K562 (cell line): Measurements from ENCODE around the gene PTGER4. TPM values are rescaled to one million over a fixed set of nuclear protein-coding genes. Genes with fewer than 3 reads are reported as not detected.

Source experiments
- ATAC-seq: fragments of 200-7000 bp; cut with Tn5 transposase; 3 replicates; pipeline ENCODE4 v1.9.1; 2020; ENCODE audit warnings: moderate library complexity
- BruUV-seq: library from RNA; stranded (reverse); fragments of 400-500 nt; replicated peaks from 2 replicates; lab custom pipeline; 2021; lab: Mats Ljungman, UMichigan
- CTCF ChIA-PET: fragments of 300-600 bp; formaldehyde crosslinking; extraction: SDS; loops from one replicate; lab custom pipeline; 2021; ENCODE audit warnings: low intra/inter-chr PET ratio; lab: Yijun Ruan, JAX
- POLR2A ChIA-PET: fragments of 300-600, 350-650 bp; sonication (Branson Sonifier 250); formaldehyde crosslinking; extraction: SDS; loops from one replicate; lab custom pipeline; 2021; ENCODE audit warnings: antibody characterized with exemption, inconsistent platforms; lab: Yijun Ruan, JAX
- DNase-seq, 4 experiments: peaks; one replicate each; pipeline versions ENCODE4 v3.0.0 to v3.0.0-alpha.2; 2011 to 2018; ENCODE audit warnings: low spot score in 3 of 4, mixed read lengths in 3 of 4; ENCODE audit errors: extremely low read depth in 1 of 4
- FAIRE-seq: peaks from 2 replicates; lab custom pipeline; 2011; peaks lifted over from hg19 to GRCh38; lab: Jason Lieb, UNC
- H2AFZ ChIP-seq: 2 replicates; pipeline ENCODE4 v1.6.0; 2011; ENCODE audit warnings: low read depth, low read length, control low read depth, inconsistent platforms
- H3K27ac ChIP-seq: fragments of 200-600 bp; 3 replicates; pipeline ENCODE4 v1.8.0; 2011; ENCODE audit warnings: low read depth, mild to moderate bottlenecking, control low read depth, inconsistent platforms, low read length, moderate library complexity, mixed read lengths; ENCODE audit errors: extremely low read depth
- H3K27me3 ChIP-seq, 2 experiments: fragments of 300-600 bp in 1 of 2; 2 replicates in 1 of 2; 3 replicates in 1 of 2; pipeline versions ENCODE4 v1.6.0 to v1.8.0; 2011; ENCODE audit warnings: inconsistent platforms in 2 of 2, low read length in 2 of 2, mild to moderate bottlenecking in 1 of 2, mixed read lengths in 1 of 2, moderate library complexity in 1 of 2; ENCODE audit not compliant: control insufficient read depth in 2 of 2, insufficient read depth in 2 of 2
- H3K36me3 ChIP-seq: fragments of 300-600 bp; 3 replicates; pipeline ENCODE4 v1.8.0; 2011; ENCODE audit warnings: mild to moderate bottlenecking, low read length, inconsistent platforms; ENCODE audit not compliant: control insufficient read depth, insufficient read depth
- H3K4me1 ChIP-seq, 2 experiments: fragments of 200-600 bp in 1 of 2; replicated peaks in 1 of 2; 2 replicates in 1 of 2; 3 replicates in 1 of 2; pipeline versions ENCODE4 v1.5.1 to v1.8.0; 2011; ENCODE audit warnings: inconsistent platforms in 2 of 2, low read length in 2 of 2, mild to moderate bottlenecking in 1 of 2, mixed read lengths in 1 of 2, moderate library complexity in 1 of 2; ENCODE audit not compliant: control insufficient read depth in 2 of 2, insufficient read depth in 2 of 2
- H3K4me2 ChIP-seq: 2 replicates; pipeline ENCODE4 v1.6.1; 2011; ENCODE audit warnings: low read length, control low read depth, inconsistent platforms, mixed read lengths; ENCODE audit not compliant: insufficient read depth
- H3K4me3 ChIP-seq: fragments of 200-600 bp; sonication (generic), shearing (Covaris generic); 2 replicates; pipeline ENCODE4 v1.5.1; 2016; ENCODE audit warnings: control low read depth, inconsistent platforms
- H3K79me2 ChIP-seq: fragments of 200-600 bp; 3 replicates; pipeline ENCODE4 v1.8.0; 2011; ENCODE audit warnings: low read length, inconsistent platforms; ENCODE audit not compliant: control insufficient read depth, insufficient read depth
- H3K9ac ChIP-seq, 2 experiments: 2 replicates each; pipeline versions ENCODE4 v1.6.0 to v1.6.1; 2011; ENCODE audit warnings: low read depth in 2 of 2, low read length in 2 of 2, control low read depth in 1 of 2, inconsistent platforms in 1 of 2, mild to moderate bottlenecking in 1 of 2, mixed read lengths in 1 of 2; ENCODE audit not compliant: insufficient read depth in 1 of 2
- H3K9me1 ChIP-seq: one replicate; pipeline ENCODE4 v1.6.0; 2011; ENCODE audit warnings: inconsistent platforms, mild to moderate bottlenecking, low read length, moderate library complexity; ENCODE audit not compliant: control insufficient read depth, insufficient read depth
- H3K9me3 ChIP-seq: replicated peaks from 2 replicates; pipeline ENCODE4 v1.5.1; 2011; ENCODE audit warnings: low read depth, low read length, inconsistent platforms; ENCODE audit not compliant: control insufficient read depth, insufficient read depth
- H4K20me1 ChIP-seq: replicated peaks from 2 replicates; pipeline ENCODE4 v1.6.1; 2011; ENCODE audit warnings: low read length, inconsistent platforms, mixed read lengths; ENCODE audit not compliant: control insufficient read depth, insufficient read depth
- BMI1 ChIP-seq: fragments of 150-350 bp; IDR thresholded peaks from 2 replicates; pipeline ENCODE4 v1.6.1; 2014; ENCODE audit warnings: low read length
- ERF ChIP-seq: fragments of 450-650 bp; formaldehyde crosslinking; IDR thresholded peaks from 2 replicates; pipeline ENCODE4 v1.4.0; 2020; ENCODE audit warnings: mild to moderate bottlenecking, mixed read lengths
- GABPA ChIP-seq: fragments of 200-800 bp; sonication (Bioruptor generic); conservative IDR thresholded peaks from 2 replicates; pipeline ENCODE4 v1.6.1; 2016; ENCODE audit warnings: low read depth, missing genetic modification characterization, missing compliant biosample characterization
- NONO ChIP-seq, 2 experiments: fragments of 200-400 bp in 1 of 2; fragments of 450-650 bp in 1 of 2; formaldehyde crosslinking in 1 of 2; IDR thresholded peaks; 2 replicates each; pipeline ENCODE4 v1.6.1; 2017; ENCODE audit warnings: low read depth in 2 of 2, mild to moderate bottlenecking in 2 of 2, moderate library complexity in 2 of 2, low read length in 1 of 2
- PML ChIP-seq: IDR thresholded peaks from 2 replicates; pipeline ENCODE4 v1.6.1; 2012; ENCODE audit warnings: low read length, inconsistent platforms
- PYGO2 ChIP-seq: fragments of 450-650 bp; IDR thresholded peaks from 2 replicates; pipeline ENCODE4 v1.6.1; 2016; ENCODE audit warnings: mild to moderate bottlenecking, missing genetic modification characterization, moderate library complexity, missing compliant biosample characterization
- WHSC1 ChIP-seq: IDR thresholded peaks from one replicate; pipeline ENCODE4 v1.6.1; 2012; ENCODE audit warnings: low read length, control low read depth, inconsistent platforms
- ZBED1 ChIP-seq: IDR thresholded peaks from 2 replicates; pipeline ENCODE4 v1.6.1; 2014
- ZNF12 ChIP-seq: sonication (generic); formaldehyde crosslinking; IDR thresholded peaks from 2 replicates; pipeline ENCODE4 v1.4.0; 2020; ENCODE audit warnings: mild to moderate bottlenecking, missing genetic modification reagents
- ZNF133 ChIP-seq: fragments of 250-450 bp; sonication (Bioruptor Pico); IDR thresholded peaks from 2 replicates; pipeline ENCODE4 v1.4.0; 2020; ENCODE audit warnings: mild to moderate bottlenecking
- ZNF644 ChIP-seq: fragments of 200-800 bp; sonication (Bioruptor generic); IDR thresholded peaks from 2 replicates; pipeline ENCODE4 v1.6.1; 2016; ENCODE audit warnings: low read depth, missing genetic modification characterization, missing compliant biosample characterization
- ZNF76 ChIP-seq: fragments of 250-450 bp; sonication (Bioruptor Pico); IDR thresholded peaks from 2 replicates; pipeline ENCODE4 v1.4.0; 2020; ENCODE audit warnings: mild to moderate bottlenecking, moderate library complexity, borderline replicate concordance
- in situ Hi-C: fragments of 300-500 bp; cut with MboI; formaldehyde crosslinking; loops from 4 replicates; pipeline ENCODE4 v1.15.0; 2018; ENCODE audit warnings: inconsistent platforms, mixed read lengths
- intact Hi-C: fragments of 100-400 bp; cut with micrococcal nuclease; formaldehyde crosslinking; loops from 2 replicates; pipeline ENCODE4 v1.14.2; 2022
- polyA plus RNA-seq, 8 experiments: library from polyadenylated mRNA; depleted of rRNA in 4 of 8; stranded (reverse) in 5 of 8; unstranded in 3 of 8; fragments of >200 nt; fragmentation: Nextera tagmentation in 2 of 8; fragmentation: Illumina TruSeq in 1 of 8; extraction: Ambion mirVana in 2 of 8; extraction: Trizol in 1 of 8; gene quantifications; 2 replicates each; pipeline versions ENCODE4 v1.2.1 to v1.2.3, GENCODE V29; 2011 to 2014; ENCODE audit warnings: inconsistent platforms in 1 of 8, missing spikeins in 1 of 8
- total RNA-seq, 7 experiments: library from RNA; depleted of rRNA in 6 of 7; stranded (reverse); fragments of >200 nt in 6 of 7; fragmentation: Illumina TruSeq in 2 of 7; extraction: Trizol in 2 of 7; gene quantifications; 2 replicates each; pipeline versions ENCODE4 v1.2.1 to v1.2.3, GENCODE V29; 2011 to 2021; ENCODE audit warnings: low replicate concordance in 1 of 7
- TF ChIP-seq, protein P1 (sequence below): fragments of 450-650 bp; formaldehyde crosslinking; IDR thresholded peaks from 2 replicates; pipeline ENCODE4 v1.4.0; 2020; ENCODE audit warnings: mild to moderate bottlenecking
- TF ChIP-seq, protein P2 (sequence below): fragments of 200-800 bp; sonication (Bioruptor generic); IDR thresholded peaks from 2 replicates; pipeline ENCODE4 v1.6.1; 2017; ENCODE audit warnings: missing genetic modification characterization, missing compliant biosample characterization
- TF ChIP-seq, protein P3 (sequence below): fragments of 450-650 bp; IDR thresholded peaks from 2 replicates; pipeline ENCODE4 v1.6.1; 2016; ENCODE audit warnings: mild to moderate bottlenecking
- TF ChIP-seq, protein P4 (sequence below): IDR thresholded peaks from 2 replicates; pipeline ENCODE4 v1.6.1; 2011; ENCODE audit not compliant: insufficient read length; ENCODE audit errors: extremely low read depth

The PTGER4 gene
- total and polyA plus RNA-seq, 9 of the 15 experiments (the other 6 are each of a cell fraction or from before 2014, with no cell fraction given), result 0.31 TPM; not detected in 8

DNA sequence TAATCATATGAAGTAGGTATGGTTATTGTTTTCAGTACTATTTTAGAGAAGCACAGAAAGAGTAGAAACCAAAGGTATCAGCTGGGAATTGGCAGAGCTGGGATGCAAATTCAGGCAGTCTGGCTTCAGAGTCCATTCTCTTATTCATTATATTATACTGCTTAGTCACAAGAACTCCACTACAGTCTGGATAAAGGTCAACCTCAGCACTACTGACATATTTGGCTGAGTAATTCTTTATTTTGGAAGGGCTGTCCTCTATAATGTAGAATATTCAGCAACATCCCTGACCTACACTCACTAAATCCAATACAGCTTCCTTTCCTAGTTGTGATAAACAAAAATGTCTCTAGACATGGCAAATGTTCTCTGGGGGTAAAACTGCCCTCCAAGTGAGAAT, 37.6 kb downstream of the PTGER4 start:
- no peak for TF ChIP-seq WHSC1
- TF ChIP-seq, protein P1, sequence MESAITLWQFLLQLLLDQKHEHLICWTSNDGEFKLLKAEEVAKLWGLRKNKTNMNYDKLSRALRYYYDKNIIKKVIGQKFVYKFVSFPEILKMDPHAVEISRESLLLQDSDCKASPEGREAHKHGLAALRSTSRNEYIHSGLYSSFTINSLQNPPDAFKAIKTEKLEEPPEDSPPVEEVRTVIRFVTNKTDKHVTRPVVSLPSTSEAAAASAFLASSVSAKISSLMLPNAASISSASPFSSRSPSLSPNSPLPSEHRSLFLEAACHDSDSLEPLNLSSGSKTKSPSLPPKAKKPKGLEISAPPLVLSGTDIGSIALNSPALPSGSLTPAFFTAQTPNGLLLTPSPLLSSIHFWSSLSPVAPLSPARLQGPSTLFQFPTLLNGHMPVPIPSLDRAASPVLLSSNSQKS, result no peak
- no peak for TF ChIP-seq ZNF133
- no peak for TF ChIP-seq ERF (CRISPR knock-in tag)
- TF ChIP-seq, protein P2, sequence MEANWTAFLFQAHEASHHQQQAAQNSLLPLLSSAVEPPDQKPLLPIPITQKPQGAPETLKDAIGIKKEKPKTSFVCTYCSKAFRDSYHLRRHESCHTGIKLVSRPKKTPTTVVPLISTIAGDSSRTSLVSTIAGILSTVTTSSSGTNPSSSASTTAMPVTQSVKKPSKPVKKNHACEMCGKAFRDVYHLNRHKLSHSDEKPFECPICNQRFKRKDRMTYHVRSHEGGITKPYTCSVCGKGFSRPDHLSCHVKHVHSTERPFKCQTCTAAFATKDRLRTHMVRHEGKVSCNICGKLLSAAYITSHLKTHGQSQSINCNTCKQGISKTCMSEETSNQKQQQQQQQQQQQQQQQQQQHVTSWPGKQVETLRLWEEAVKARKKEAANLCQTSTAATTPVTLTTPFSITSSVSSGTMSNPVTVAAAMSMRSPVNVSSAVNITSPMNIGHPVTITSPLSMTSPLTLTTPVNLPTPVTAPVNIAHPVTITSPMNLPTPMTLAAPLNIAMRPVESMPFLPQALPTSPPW (CRISPR knock-in tag), result no peak
- TF ChIP-seq, protein P3, sequence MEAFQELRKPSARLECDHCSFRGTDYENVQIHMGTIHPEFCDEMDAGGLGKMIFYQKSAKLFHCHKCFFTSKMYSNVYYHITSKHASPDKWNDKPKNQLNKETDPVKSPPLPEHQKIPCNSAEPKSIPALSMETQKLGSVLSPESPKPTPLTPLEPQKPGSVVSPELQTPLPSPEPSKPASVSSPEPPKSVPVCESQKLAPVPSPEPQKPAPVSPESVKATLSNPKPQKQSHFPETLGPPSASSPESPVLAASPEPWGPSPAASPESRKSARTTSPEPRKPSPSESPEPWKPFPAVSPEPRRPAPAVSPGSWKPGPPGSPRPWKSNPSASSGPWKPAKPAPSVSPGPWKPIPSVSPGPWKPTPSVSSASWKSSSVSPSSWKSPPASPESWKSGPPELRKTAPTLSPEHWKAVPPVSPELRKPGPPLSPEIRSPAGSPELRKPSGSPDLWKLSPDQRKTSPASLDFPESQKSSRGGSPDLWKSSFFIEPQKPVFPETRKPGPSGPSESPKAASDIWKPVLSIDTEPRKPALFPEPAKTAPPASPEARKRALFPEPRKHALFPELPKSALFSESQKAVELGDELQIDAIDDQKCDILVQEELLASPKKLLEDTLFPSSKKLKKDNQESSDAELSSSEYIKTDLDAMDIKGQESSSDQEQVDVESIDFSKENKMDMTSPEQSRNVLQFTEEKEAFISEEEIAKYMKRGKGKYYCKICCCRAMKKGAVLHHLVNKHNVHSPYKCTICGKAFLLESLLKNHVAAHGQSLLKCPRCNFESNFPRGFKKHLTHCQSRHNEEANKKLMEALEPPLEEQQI, result no peak
- no peak for TF ChIP-seq PML
- no peak for TF ChIP-seq ZNF644
- no peak for TF ChIP-seq ZNF12
- no peak for TF ChIP-seq NONO (IDR thresholded peaks at IDR 0.05; ENCODE audit: low read depth in 2 of 2, low read length in 1 of 2)
- TF ChIP-seq BMI1, result no peak
- TF ChIP-seq PYGO2 (tag), result no peak
- TF ChIP-seq ZBED1, result no peak
- TF ChIP-seq, protein P4, sequence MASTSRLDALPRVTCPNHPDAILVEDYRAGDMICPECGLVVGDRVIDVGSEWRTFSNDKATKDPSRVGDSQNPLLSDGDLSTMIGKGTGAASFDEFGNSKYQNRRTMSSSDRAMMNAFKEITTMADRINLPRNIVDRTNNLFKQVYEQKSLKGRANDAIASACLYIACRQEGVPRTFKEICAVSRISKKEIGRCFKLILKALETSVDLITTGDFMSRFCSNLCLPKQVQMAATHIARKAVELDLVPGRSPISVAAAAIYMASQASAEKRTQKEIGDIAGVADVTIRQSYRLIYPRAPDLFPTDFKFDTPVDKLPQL, result no peak
- no peak for TF ChIP-seq GABPA
- TF ChIP-seq ZNF76 (CRISPR knock-in tag), result no peak
- H3K27me3 ChIP-seq, result no peaks in the 10 kb centered on the region
- ATAC-seq (no peak), DNase-seq (no peak), FAIRE-seq (no peak)
- no peaks in the 10 kb centered on the region for H3K9me3 ChIP-seq
- no peak overlapping the region for H3K4me3 ChIP-seq
- H3K4me1 ChIP-seq, result no peaks in the 10 kb centered on the region
- CTCF ChIA-PET, result no interaction called here
- H3K36me3 ChIP-seq, result 0 out of 3 replicates have a peak, but pooled peaks cover 3% of the 10 kb centered on the region
- no peak overlapping the region for H2AFZ ChIP-seq
- no TSS peak for BruUV-seq
- H3K27ac ChIP-seq, result no peak overlapping the region
- intact Hi-C loops (no loop called here), in situ Hi-C loops (no loop called here)
- H3K9me1 ChIP-seq, result no peaks in the 10 kb centered on the region
- no peaks in the 10 kb centered on the region for H4K20me1 ChIP-seq
- H3K9ac ChIP-seq, result no peak overlapping the region
- POLR2A ChIA-PET, result interaction anchor here (0.7 kb wide), 1 partner anchor 11 kb away, joined by 3 read pairs; no protein-coding TSS in a partner anchor
- no peak overlapping the region for H3K4me2 ChIP-seq
- no peaks in the 10 kb centered on the region for H3K79me2 ChIP-seq
